GM15510 (cell line): Measurements from ENCODE around the gene RPS6KA2.

Source experiments
- POLR2A ChIP-seq: IDR thresholded peaks from 3 replicates; pipeline ENCODE4 v1.6.1; 2011; ENCODE audit warnings: borderline replicate concordance; ENCODE audit not compliant: insufficient read length; ENCODE audit errors: extremely low read depth

Gene RPS6KA2

DNA sequence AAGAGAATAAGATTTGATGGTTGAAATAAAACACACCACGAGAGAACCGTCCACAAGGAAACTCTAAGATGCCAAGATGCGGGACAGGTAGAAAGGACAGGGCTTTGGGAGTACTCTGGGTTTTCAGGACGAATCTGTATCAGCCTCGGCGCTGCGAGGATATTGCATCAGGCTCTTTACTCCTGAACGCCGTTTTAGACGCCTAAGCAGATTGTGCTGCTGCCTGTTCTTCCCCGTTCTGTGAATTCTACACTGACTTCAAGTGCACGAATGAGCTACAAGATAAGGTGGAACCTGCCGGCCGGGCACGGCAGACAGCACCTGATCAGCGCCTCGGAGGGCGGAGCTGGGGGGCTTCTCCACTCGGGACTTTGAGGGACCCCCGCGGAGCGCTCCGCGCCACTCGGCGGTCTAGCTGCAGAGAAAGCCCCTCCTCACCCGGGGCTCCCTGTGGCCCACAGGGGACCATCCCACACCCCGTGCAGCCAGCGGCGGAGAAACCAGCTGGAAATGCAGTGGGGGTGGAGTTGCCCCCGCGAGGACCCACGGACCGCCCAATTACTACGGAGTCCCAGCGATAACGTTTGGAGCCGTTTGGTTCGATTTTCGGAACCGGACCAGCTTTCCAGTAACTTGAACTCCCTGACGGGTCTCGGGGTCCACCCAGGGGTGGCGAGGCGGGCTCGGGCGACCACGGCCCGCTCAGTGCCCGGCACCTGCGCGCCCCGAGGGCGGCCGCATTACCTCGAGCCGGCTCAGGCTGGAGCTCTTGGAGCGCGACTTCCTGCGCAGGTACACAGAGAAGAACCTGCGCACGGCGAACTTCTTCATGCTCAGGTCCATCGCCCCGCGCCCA, 646 bp downstream of the RPS6KA2 start:
- TF ChIP-seq POLR2A, result no peak

DNA sequence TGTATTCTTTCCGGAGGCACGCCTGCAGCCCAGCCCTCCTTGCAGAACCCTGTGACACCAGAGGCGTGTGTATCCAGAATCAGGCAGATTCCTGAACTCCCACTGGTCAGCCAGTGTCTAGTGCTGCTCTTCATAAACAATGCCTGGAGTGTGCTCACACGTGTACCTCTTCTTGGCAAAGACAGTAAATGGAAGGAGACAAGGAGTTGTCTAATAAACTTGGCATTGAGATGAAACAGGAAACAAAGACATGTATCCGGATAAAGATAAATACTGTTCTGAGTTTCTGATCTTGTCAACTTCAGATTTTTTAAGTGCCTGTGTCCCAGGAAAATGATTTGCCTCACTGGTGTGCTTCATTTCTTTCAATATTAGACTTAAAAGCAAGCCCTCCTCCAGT, 1.7 kb downstream of the RPS6KA2 start:
- no peak for TF ChIP-seq POLR2A

DNA sequence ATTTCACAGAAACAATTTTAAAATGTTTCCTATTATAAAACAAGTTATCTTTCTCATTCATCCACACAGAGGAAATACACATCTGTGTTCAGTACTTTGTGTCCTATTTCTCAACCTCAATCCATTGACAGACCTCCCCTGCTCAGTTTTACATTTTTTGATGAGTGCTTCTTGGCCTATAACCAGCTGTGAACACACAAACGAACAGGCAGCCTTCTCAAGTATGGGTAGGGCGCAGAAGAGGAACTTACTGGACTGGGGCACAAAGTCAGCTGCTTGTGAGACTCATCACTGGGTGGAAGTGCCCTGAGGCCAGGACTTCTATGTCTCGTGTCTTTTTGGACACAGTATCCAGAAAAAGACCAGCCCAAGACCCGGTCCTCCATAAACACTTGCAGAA, 2.8 kb downstream of the RPS6KA2 start:
- TF ChIP-seq POLR2A, result no peak

DNA sequence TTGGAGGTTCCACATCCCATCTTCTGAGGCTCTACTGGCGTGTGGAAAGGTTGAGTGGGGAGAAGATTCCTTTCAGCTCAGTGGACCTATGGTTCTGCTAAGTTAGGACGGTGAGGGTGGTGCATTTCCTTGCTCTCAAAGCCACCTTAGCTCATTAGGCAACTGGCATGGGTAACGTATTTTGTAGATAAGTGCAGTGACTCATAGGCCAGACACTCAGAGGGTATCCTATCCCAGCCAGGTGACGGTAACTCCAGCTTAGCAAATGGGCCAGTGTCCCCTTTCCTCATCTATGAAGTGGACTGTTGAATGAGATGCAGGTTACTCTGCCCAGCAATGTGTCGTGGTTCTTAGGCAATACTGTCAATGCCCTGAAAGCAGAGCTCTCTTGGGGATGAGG, 3.7 kb downstream of the RPS6KA2 start:
- TF ChIP-seq POLR2A, result no peak

DNA sequence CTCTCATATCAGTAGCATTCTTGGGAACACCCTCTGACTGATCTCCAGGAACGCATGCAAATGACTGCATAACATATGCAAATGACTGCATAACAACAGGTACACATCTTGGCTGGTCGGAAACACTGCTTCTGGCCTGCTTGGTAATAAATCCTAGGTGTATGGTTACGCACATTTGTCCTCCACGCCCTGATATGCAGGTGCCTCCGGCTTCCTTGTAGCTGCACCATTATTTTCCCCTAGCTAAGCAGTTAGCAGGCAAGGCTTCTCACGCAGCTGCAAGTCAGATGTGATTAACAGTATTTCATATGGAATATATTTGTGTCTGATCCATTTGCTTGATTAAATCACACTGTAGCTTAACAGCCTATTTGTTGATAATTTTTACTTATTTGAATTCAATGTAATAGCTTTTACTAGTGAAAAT, 5.9 kb downstream of the RPS6KA2 start:
- no peak for TF ChIP-seq POLR2A

DNA sequence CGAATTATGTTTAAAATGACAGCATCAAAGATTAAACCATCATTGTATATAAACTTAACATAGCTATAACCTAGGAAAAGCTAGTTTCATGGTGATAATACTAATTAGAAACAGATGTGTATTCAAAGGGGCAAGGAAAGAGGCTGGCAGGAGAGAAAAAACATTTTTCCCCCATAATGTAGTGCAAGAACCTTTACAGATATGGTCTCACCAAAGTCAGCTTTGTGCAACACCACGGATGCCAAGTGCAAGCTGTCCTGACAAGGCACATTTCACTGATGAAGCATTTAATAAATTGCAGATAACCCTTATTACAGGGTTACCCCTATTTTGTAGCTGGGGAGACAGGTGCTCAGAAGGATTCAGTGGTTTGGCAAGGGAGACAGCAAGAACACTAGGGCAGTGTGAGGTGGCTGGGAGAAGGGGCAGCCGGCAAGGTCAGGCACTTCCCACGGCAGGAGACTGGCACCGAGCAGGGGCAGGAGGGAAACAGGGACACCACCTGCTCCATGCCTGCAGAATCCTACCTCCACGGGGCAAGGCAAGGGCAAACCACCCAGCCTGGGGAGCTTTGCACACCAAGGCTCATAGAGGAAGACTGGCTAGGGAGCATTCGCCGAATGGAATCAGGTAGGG, 6.5 kb downstream of the RPS6KA2 start:
- TF ChIP-seq POLR2A, result no peak

DNA sequence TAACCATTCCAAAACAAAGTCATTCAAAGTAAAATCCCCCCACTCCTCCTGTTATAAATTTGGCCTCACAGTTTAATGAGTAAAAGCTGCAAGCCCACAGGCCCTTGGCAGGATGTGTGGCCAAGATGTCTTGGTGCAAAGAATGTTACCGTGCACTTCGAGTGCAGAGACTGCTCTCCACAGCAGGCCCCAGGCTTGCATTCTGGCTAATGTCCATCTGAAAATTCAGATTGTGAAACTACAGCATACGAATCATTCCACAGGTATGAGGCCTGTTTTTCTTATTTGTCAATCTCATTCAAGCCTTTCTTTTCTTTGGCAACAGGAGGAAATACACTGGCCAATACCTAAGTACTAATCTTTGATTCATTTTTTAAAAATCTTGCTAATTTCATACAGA, 7.1 kb downstream of the RPS6KA2 start:
- no peak for TF ChIP-seq POLR2A

DNA sequence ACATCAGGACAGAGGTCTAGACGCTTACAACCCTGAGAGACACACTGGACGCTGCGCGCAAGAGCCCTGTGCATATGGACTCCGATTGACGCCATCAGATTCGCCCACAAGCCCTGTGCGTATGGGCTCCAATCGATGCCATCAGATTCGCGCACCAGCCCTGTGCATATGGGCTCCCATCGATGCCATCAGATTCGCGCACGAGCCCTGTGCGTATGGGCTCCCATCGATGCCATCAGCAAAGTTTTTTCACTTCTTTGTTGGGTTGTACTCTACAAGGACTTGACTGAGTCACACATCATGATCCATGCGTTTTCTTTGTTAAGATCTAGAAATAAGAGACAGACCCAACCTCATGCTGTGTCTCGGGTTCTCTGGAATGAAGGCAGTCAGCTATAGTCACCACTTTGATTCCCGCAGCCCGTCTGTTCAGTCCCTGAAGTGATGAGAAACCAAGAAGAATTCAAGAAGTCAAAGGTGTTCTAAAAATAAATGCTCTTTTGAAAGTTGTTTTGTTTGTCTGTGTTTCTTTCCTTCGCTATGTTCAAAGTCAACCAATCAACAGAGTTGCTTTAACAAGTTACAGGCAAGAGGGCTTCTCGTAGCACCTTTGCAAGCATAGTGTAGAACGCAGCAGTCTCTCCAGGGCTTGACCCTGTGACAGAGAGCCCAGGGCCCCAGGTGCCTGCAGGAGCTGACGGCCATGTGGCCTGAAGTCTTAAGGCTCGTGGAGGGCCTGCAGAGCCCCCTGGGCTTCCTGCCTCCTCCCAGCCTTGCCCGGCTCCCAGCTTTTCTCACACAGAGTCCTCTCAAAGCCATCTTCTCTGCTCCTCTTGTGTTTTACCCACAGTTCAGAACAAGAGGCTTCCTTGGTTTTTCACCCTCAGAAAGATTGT, 7.9 kb downstream of the RPS6KA2 start:
- TF ChIP-seq POLR2A, result no peak

DNA sequence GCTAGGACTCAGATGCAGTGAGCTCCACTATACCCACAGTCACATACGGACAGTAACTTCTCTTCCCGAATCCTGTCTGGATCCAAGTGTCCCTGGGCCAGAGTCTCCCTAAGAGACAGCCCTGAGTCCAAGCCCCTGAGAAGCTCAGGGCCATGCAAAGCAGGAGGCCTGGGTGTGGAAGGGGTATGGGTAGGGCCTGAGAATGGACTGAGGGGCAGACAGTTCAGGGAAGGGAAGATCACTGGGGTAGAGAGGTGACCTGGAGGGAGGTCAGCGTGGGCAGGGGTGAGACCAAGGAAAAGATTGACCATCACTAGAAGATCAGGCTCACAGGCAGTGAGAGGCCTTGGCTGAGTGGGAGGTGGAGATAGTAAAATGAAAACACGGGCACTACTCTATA, 8.8 kb downstream of the RPS6KA2 start:
- no peak for TF ChIP-seq POLR2A

DNA sequence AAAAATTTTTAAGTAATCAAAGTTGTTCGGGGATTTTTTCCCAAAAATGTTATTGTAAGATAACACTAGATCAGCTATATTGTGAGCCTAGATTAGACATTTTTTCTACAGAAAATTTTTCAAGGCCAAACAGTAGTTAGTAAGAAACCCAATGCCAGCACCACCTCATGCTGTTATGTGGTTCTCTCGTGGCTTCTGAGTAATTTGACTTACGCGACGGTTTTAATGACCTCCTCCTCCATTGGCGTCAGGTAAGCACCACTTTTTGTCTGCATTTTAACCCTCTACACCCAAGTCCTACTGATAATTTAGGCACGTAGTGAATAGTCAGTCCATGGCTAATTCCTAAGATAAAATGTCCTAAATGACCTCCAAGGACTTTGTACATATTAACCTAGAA, 9.7 kb downstream of the RPS6KA2 start:
- TF ChIP-seq POLR2A, result no peak

DNA sequence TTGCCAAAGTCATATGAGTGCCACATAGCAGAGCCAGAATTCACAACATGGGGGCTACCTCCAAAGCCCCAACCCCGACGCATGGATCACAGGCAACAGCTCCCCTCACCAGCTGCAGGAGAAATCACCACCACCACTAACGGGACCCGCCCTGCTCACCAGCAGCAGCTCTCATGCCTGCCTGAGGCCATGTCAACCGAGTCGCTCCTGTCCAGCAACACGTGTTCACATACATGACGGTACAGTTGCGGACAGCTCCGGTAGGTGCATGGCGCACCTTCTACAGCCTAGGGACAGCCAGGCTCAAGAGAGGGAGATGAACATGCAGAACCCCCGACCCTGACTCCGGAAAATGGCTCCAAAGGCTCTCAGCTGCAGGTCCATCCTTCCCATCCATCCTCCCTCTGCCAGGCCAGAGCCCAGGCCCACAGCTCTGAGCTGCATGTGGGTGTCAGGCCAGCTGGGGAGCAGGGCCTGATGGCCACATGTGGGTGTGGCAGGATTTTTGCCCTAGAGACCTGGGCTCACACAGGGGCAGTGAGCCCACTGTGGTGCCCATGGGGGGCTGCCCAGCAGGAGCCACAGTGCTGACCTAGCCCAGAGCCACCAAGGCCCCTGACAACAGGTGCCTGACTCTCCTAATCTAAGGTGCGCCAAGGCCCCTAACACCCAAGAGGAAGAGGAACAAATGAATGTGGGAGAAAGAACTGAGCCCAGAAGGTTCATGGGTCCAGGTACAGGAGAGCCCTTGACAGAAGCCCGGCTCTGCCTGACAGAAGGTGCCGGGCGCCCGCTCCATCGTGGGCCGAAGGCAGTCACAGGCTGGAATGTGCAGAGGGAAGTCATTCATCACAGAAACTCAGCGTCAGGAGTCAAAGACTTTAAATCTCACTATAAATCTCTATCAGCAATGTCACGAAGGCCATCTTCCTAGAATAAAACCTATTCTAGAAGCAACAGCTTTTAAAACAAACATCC, 10.5 kb downstream of the RPS6KA2 start:
- no peak for TF ChIP-seq POLR2A

DNA sequence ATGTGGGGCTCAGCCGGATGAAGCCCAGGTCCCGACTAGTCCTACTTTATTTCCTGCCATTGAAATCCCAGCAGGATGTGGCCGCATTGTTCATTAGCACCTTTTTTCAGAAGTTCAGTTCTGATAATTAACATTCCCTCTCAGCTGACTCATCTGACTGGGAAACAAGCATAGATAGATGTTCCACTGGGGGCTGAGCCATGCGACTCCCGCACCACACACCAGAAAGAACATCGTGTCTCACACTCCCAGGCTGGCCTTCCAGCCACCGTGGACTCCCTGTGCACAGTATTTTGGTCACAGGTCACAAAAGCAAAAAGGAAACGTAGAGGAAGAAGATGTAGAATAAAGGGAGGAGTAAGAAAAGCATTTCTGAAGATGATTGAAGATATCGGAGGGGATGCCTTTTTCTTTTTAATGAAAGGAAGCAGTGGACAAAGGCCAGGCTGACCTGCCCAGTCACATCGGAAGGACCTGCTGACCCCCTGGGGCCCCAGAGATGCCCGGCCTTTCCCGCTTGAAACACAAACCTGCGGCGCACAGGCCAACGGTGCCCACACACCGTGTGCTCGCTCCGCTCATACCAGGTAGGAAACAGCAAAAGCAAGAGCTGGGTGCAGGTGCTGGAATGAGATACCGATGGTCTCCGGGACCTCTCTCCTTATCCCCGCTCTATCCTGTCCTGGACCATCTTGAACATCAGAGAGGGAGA, 11.8 kb downstream of the RPS6KA2 start:
- no peak for TF ChIP-seq POLR2A

DNA sequence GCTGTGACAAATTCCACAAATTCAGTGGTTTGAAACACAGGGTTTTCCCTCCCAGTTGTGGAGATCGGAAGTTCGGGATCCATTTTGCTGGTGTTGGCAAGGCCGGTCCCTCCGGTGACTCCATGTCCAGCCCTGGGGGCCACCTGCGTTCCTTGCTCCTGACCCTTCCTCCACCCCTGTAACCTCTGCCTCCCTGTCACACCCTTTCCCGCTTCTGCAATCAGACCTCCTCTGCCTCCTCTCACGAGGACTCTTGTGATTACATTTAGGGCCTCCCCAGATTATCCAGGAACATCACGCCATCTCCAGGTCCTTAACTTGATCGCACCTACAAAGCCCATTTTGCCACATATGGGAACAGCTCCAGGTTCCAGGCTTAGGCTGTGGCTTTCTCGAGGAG, 12.5 kb downstream of the RPS6KA2 start:
- TF ChIP-seq POLR2A, result no peak
